Keratinocyte (primary cell): Measurements from ENCODE around the gene LHX6. TPM values are rescaled to one million over a fixed set of nuclear protein-coding genes. Genes with fewer than 3 reads are reported as not detected.

Source experiments
- DNase-seq: peaks from one replicate; pipeline ENCODE4 v3.0.0-alpha.2; 2011; ENCODE audit warnings: low read depth, missing footprints, low spot score
- FAIRE-seq: peaks from 2 replicates; lab custom pipeline; 2011; peaks lifted over from hg19 to GRCh38; lab: Jason Lieb, UNC
- H2AFZ ChIP-seq: 2 replicates; pipeline ENCODE4 v1.6.0; 2012; ENCODE audit warnings: low read length, control low read depth, inconsistent platforms; ENCODE audit not compliant: control insufficient read depth
- H3K27ac ChIP-seq: 2 replicates; pipeline ENCODE4 v1.5.1; 2011; ENCODE audit warnings: low read length; ENCODE audit not compliant: control insufficient read depth, insufficient read depth
- H3K27me3 ChIP-seq: 3 replicates; pipeline ENCODE4 v1.6.0; 2011; ENCODE audit warnings: low read length; ENCODE audit not compliant: control insufficient read depth, insufficient read depth; ENCODE audit errors: extremely low read depth
- H3K36me3 ChIP-seq, 2 experiments: 2 replicates in 1 of 2; 3 replicates in 1 of 2; pipeline ENCODE4 v1.5.1; 2011; ENCODE audit warnings: low read length in 2 of 2, mild to moderate bottlenecking in 1 of 2; ENCODE audit not compliant: control insufficient read depth in 2 of 2, insufficient read depth in 2 of 2; ENCODE audit errors: extremely low read depth in 1 of 2
- H3K4me1 ChIP-seq: 3 replicates; pipeline ENCODE4 v1.5.1; 2011; ENCODE audit warnings: low read length; ENCODE audit not compliant: control insufficient read depth, insufficient read depth; ENCODE audit errors: extremely low read depth
- H3K4me2 ChIP-seq: 3 replicates; pipeline ENCODE4 v1.6.0; 2011; ENCODE audit warnings: low read depth, low read length; ENCODE audit not compliant: control insufficient read depth, insufficient read depth; ENCODE audit errors: extremely low read depth
- H3K4me3 ChIP-seq, 3 experiments: fragments of 200-600 bp in 1 of 3; sonication (generic) in 1 of 3; 2 replicates in 2 of 3; 3 replicates in 1 of 3; pipeline ENCODE4 v1.5.1; 2011 to 2016; ENCODE audit warnings: low read length in 3 of 3, mild to moderate bottlenecking in 3 of 3, control low read depth in 2 of 3, inconsistent platforms in 1 of 3, low read depth in 1 of 3, mixed read lengths in 1 of 3, mixed run types in 1 of 3, moderate library complexity in 1 of 3; ENCODE audit not compliant: control insufficient read depth in 2 of 3, insufficient read depth in 2 of 3; ENCODE audit errors: extremely low read depth in 1 of 3
- H3K79me2 ChIP-seq: 2 replicates; pipeline ENCODE4 v1.6.0; 2012; ENCODE audit warnings: low read length; ENCODE audit not compliant: control insufficient read depth, insufficient read depth
- H3K9ac ChIP-seq: 3 replicates; pipeline ENCODE4 v1.6.0; 2011; ENCODE audit warnings: low read length; ENCODE audit not compliant: control insufficient read depth, insufficient read depth; ENCODE audit errors: extremely low read depth
- H3K9me1 ChIP-seq: 3 replicates; pipeline ENCODE4 v1.6.0; 2011; ENCODE audit warnings: low read length; ENCODE audit not compliant: control insufficient read depth, insufficient read depth; ENCODE audit errors: extremely low read depth
- H3K9me3 ChIP-seq: 2 replicates; pipeline ENCODE4 v1.5.1; 2012; ENCODE audit warnings: low read depth, low read length; ENCODE audit not compliant: control insufficient read depth
- H4K20me1 ChIP-seq: 3 replicates; pipeline ENCODE4 v1.6.0; 2011; ENCODE audit warnings: low read length; ENCODE audit not compliant: control insufficient read depth, insufficient read depth; ENCODE audit errors: extremely low read depth
- CTCF ChIP-seq, 3 experiments: IDR thresholded peaks in 1 of 3; conservative IDR thresholded peaks in 1 of 3; optimal IDR thresholded peaks in 1 of 3; 2 replicates in 2 of 3; 3 replicates in 1 of 3; pipeline versions ENCODE3 to v1.5.1; 2011; ENCODE audit warnings: low read length in 3 of 3, mild to moderate bottlenecking in 3 of 3, moderate library complexity in 2 of 3, control low read depth in 1 of 3, inconsistent platforms in 1 of 3; ENCODE audit not compliant: insufficient read depth in 2 of 3; ENCODE audit errors: extremely low read depth in 1 of 3
- EZH2 ChIP-seq: IDR thresholded peaks from one replicate; pipeline ENCODE4 v1.6.1; 2012; ENCODE audit warnings: inconsistent platforms, mild to moderate bottlenecking, low read length, moderate library complexity
- dilution Hi-C: fragments of 300-500 bp; cut with MboI; formaldehyde crosslinking; loops from one replicate; pipeline ENCODE4 v1.7.0; 2020; ENCODE audit warnings: low sequenced_read_pairs; ENCODE audit not compliant: extremely low pct_ligation_motif_present
- polyA plus RNA-seq, 5 experiments: library from polyadenylated mRNA; depleted of rRNA in 3 of 5; stranded (reverse) in 3 of 5; stranded (forward) in 1 of 5; unstranded in 1 of 5; fragments of >200 nt; gene quantifications; 1 replicate in 1 of 5; 2 replicates in 3 of 5; 3 replicates in 1 of 5; pipeline versions ENCODE4 v1.2.1 to v1.2.3, GENCODE V29; 2011 to 2012; ENCODE audit warnings: missing spikeins in 2 of 5, low read depth in 1 of 5, low replicate concordance in 1 of 5

The LHX6 gene
- polyA plus RNA-seq, 1 donor (not counting 4 experiments of a cell fraction or from before 2014, with no cell fraction given): 0.13 TPM

GRCh38 chr9:122172131-122172530 lies 56.6 kb downstream of the LHX6 start:
- dilution Hi-C loops: no loop called here
- FAIRE-seq (no peak), DNase-seq (no peak)

GRCh38 chr9:122168356-122168755 lies 60.4 kb downstream of the LHX6 start:
- H3K9me3 ChIP-seq: no peaks in the 10 kb centered on the region
- dilution Hi-C loops: no loop called here
- no peak for FAIRE-seq

More at GRCh38 chr9:122172131-122172530, 56.6 kb downstream of the LHX6 start:
- no peak overlapping the region for H2AFZ ChIP-seq
- peaks cover 12% of the 10 kb centered on the region for H3K27me3 ChIP-seq
- H3K4me3 ChIP-seq: no peak overlapping the region
- H3K4me2 ChIP-seq: no peak overlapping the region
- H3K9ac ChIP-seq: no peak overlapping the region
- H3K4me1 ChIP-seq: no peaks in the 10 kb centered on the region
- H3K9me1 ChIP-seq: no peaks in the 10 kb centered on the region
- no peak overlapping the region for H3K27ac ChIP-seq
- H3K9me3 ChIP-seq: no peaks in the 10 kb centered on the region
- no peaks in the 10 kb centered on the region for H4K20me1 ChIP-seq
- H3K36me3 ChIP-seq: no peaks in the 10 kb centered on the region
- H3K79me2 ChIP-seq: no peaks in the 10 kb centered on the region
- no peak for TF ChIP-seq CTCF (optimal IDR thresholded peaks at IDR 0.05 in 1 of 3, IDR thresholded peaks at IDR 0.05 in 1 of 3, conservative IDR thresholded peaks at IDR 0.05 in 1 of 3; ENCODE audit: extremely low read depth in 1 of 3, insufficient read depth in 2 of 3, low read length in 3 of 3)
- TF ChIP-seq EZH2: no peak

More at GRCh38 chr9:122168356-122168755, 60.4 kb downstream of the LHX6 start:
- H3K9me1 ChIP-seq: no peaks in the 10 kb centered on the region
- H3K4me1 ChIP-seq: no peaks in the 10 kb centered on the region
- H3K4me3 ChIP-seq: no peak overlapping the region
- no peaks in the 10 kb centered on the region for H3K79me2 ChIP-seq
- DNase-seq: no peak
- no peak overlapping the region for H3K27ac ChIP-seq
- H3K36me3 ChIP-seq: no peaks in the 10 kb centered on the region
- H3K4me2 ChIP-seq: no peak overlapping the region
- TF ChIP-seq EZH2: no peak
- TF ChIP-seq CTCF (optimal IDR thresholded peaks at IDR 0.05 in 1 of 3, IDR thresholded peaks at IDR 0.05 in 1 of 3, conservative IDR thresholded peaks at IDR 0.05 in 1 of 3; ENCODE audit: extremely low read depth in 1 of 3, insufficient read depth in 2 of 3, low read length in 3 of 3): no peak
- H3K27me3 ChIP-seq: peaks cover 14% of the 10 kb centered on the region
- no peaks in the 10 kb centered on the region for H4K20me1 ChIP-seq
- no peak overlapping the region for H3K9ac ChIP-seq
- no peak overlapping the region for H2AFZ ChIP-seq
